Liver (tissue), 9 donors: Measurements from ENCODE around the gene FAHD2A. TPM values are rescaled to one million over a fixed set of nuclear protein-coding genes. Genes with fewer than 3 reads are reported as not detected.

Experiments
- DNase-seq: peaks from one replicate; pipeline ENCODE4 v3.0.0-alpha.2; 2017; ENCODE audit warnings: low spot score
- H3K27ac ChIP-seq, 2 donors: one replicate each; pipeline ENCODE4 v1.7.0; 2013; ENCODE audit warnings: inconsistent platforms in 2 of 2, low read length in 2 of 2, control low read depth in 1 of 2, low read depth in 1 of 2, mild to moderate bottlenecking in 1 of 2
- H3K27me3 ChIP-seq, 4 donors: one replicate each; pipeline versions ENCODE4 v1.6.1 to v1.7.0; 2013; ENCODE audit warnings: low read length in 3 of 4, inconsistent platforms in 1 of 4, mild to moderate bottlenecking in 1 of 4, moderate library complexity in 1 of 4; ENCODE audit not compliant: control insufficient read depth in 4 of 4, insufficient read depth in 4 of 4
- H3K36me3 ChIP-seq, 4 donors: one replicate each; pipeline versions ENCODE4 v1.6.1 to v1.7.0; 2013; ENCODE audit warnings: low read length in 3 of 4, mild to moderate bottlenecking in 3 of 4, low read depth in 1 of 4, moderate library complexity in 1 of 4; ENCODE audit not compliant: control insufficient read depth in 4 of 4, insufficient read depth in 3 of 4
- H3K4me1 ChIP-seq, 4 donors: one replicate each; pipeline versions ENCODE4 v1.6.1 to v1.7.0; 2013; ENCODE audit warnings: low read length in 3 of 4, mild to moderate bottlenecking in 3 of 4, moderate library complexity in 1 of 4; ENCODE audit not compliant: control insufficient read depth in 4 of 4, insufficient read depth in 4 of 4
- H3K4me3 ChIP-seq, 3 donors: one replicate each; pipeline versions ENCODE4 v1.6.1 to v1.7.0; 2013; ENCODE audit warnings: low read length in 3 of 3, control low read depth in 1 of 3, low read depth in 1 of 3, mild to moderate bottlenecking in 1 of 3
- H3K9ac ChIP-seq, 2 donors: one replicate each; pipeline ENCODE4 v1.7.0; 2013; ENCODE audit warnings: low read length in 2 of 2, mild to moderate bottlenecking in 2 of 2, moderate library complexity in 2 of 2, control low read depth in 1 of 2, low read depth in 1 of 2
- H3K9me3 ChIP-seq, 4 donors: one replicate each; pipeline versions ENCODE4 v1.6.1 to v1.7.0; 2013; ENCODE audit warnings: low read length in 3 of 4; ENCODE audit not compliant: control insufficient read depth in 4 of 4
- CTCF ChIP-seq: fragments of 150-350 bp; IDR thresholded peaks from 2 replicates; pipeline ENCODE4 v1.5.1; 2017; ENCODE audit warnings: improper control_type of control experiment, low read depth, low read length; ENCODE audit not compliant: missing input control
- EGR1 ChIP-seq, 2 donors: IDR thresholded peaks; 2 replicates each; pipeline ENCODE4 v1.6.1; 2016 to 2018; ENCODE audit warnings: antibody characterized with exemption in 2 of 2, low read depth in 2 of 2
- FOXA2 ChIP-seq: IDR thresholded peaks from 2 replicates; pipeline ENCODE4 v1.6.1; 2016; ENCODE audit warnings: antibody characterized with exemption
- GABPA ChIP-seq, 2 donors: IDR thresholded peaks in 1 of 2; conservative IDR thresholded peaks in 1 of 2; 2 replicates each; pipeline ENCODE4 v1.6.1; 2016; ENCODE audit warnings: antibody characterized with exemption in 2 of 2, mild to moderate bottlenecking in 1 of 2, moderate library complexity in 1 of 2
- HNF4A ChIP-seq, 2 donors: conservative IDR thresholded peaks; 2 replicates each; pipeline ENCODE4 v1.6.1; 2016; ENCODE audit warnings: antibody characterized with exemption in 2 of 2, mild to moderate bottlenecking in 2 of 2
- HNF4G ChIP-seq: IDR thresholded peaks from 2 replicates; pipeline ENCODE4 v1.6.1; 2016; ENCODE audit warnings: antibody characterized with exemption
- JUND ChIP-seq, 2 donors: IDR thresholded peaks; 2 replicates each; pipeline ENCODE4 v1.6.1; 2016; ENCODE audit warnings: antibody characterized with exemption in 2 of 2
- MAX ChIP-seq: IDR thresholded peaks from 2 replicates; pipeline ENCODE4 v1.6.1; 2016; ENCODE audit warnings: antibody characterized with exemption
- NR2F2 ChIP-seq: IDR thresholded peaks from 2 replicates; pipeline ENCODE4 v1.6.1; 2016; ENCODE audit warnings: antibody characterized with exemption
- RXRA ChIP-seq, 2 donors: IDR thresholded peaks; 2 replicates each; pipeline ENCODE4 v1.6.1; 2017 to 2018; ENCODE audit warnings: antibody characterized with exemption in 2 of 2, mild to moderate bottlenecking in 1 of 2
- SP1 ChIP-seq: IDR thresholded peaks from 2 replicates; pipeline ENCODE4 v1.6.1; 2018; ENCODE audit warnings: antibody characterized with exemption, mild to moderate bottlenecking
- TAF1 ChIP-seq: conservative IDR thresholded peaks from 2 replicates; pipeline ENCODE4 v1.6.1; 2016; ENCODE audit warnings: antibody characterized with exemption, mild to moderate bottlenecking
- WGBS: extraction: QIAGEN DNeasy Blood & Tissue Kit; methylation state at CpG from one replicate; pipeline ENCODE4 v1.1.7; 2013; 5-methylcytosine and 5-hydroxymethylcytosine counted together
- polyA plus RNA-seq, 2 donors: library from polyadenylated mRNA; stranded (reverse) in 1 of 2; unstranded in 1 of 2; fragments of 200-250 nt in 1 of 2; fragments of >200 nt in 1 of 2; fragmentation: Nextera tagmentation in 1 of 2; extraction: Ambion mirVana in 1 of 2; gene quantifications; one replicate each; pipeline versions ENCODE4 v1.2.1 to v1.2.3, GENCODE V29; 2013 to 2015
- total RNA-seq, 2 donors: library from RNA; depleted of rRNA; stranded (reverse); fragments of >200 nt; gene quantifications; one replicate each; pipeline ENCODE4 v1.2.3, GENCODE V29; 2014
- TF ChIP-seq, protein P1 (sequence below): IDR thresholded peaks from 2 replicates; pipeline ENCODE4 v1.6.1; 2016; ENCODE audit warnings: antibody characterized with exemption
- donor health status: healthy.
- donor health status: healthy.
- donor health status: healthy.
- donor health status: healthy.
- donor health status: healthy.

The FAHD2A gene
- total and polyA plus RNA-seq, 4 donors = 20.1 to 105 (median 69.3) TPM

DNA sequence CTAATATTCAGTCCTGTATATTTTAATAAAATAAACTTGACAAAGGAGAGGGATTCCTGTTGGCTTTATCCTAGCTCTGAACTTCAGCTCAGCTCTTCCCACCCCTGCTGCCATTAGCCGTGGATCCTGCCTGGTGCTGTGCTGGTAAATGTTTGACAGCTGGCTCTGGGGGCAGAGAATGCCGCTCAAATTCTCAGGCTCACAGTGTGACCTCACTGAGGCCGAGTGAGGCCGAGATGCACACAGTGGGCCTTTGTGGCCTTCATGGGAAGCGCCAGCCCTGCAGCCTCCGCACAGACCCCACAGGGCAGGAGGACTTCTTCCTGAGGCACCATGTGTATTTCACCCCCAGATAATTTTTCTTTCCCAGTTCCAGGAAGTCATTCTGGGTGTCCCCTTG lies 16.5 kb upstream of the FAHD2A start:
- Histone ChIP-seq H3K9ac (no peak overlapping the region), H3K36me3 (no peaks in the 10 kb centered on the region), H3K27ac (peak overlapping the region in 1 of 2 donors; percentile 5), H3K4me1 (peaks cover 9 to 42% (median 28%) of the 10 kb centered on the region in 4 donors), H3K27me3 (no peaks in the 10 kb centered on the region), H3K9me3 (no peaks in the 10 kb centered on the region), H3K4me3 (no peak overlapping the region)
- DNase-seq = no peak
- TF ChIP-seq NR2F2 = no peak
- TF ChIP-seq, protein P1, sequence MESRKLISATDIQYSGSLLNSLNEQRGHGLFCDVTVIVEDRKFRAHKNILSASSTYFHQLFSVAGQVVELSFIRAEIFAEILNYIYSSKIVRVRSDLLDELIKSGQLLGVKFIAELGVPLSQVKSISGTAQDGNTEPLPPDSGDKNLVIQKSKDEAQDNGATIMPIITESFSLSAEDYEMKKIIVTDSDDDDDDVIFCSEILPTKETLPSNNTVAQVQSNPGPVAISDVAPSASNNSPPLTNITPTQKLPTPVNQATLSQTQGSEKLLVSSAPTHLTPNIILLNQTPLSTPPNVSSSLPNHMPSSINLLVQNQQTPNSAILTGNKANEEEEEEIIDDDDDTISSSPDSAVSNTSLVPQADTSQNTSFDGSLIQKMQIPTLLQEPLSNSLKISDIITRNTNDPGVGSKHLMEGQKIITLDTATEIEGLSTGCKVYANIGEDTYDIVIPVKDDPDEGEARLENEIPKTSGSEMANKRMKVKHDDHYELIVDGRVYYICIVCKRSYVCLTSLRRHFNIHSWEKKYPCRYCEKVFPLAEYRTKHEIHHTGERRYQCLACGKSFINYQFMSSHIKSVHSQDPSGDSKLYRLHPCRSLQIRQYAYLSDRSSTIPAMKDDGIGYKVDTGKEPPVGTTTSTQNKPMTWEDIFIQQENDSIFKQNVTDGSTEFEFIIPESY = no peak
- TF ChIP-seq FOXA2 = no peak
- no peak for TF ChIP-seq JUND (IDR thresholded peaks at IDR 0.05)
- no peak for TF ChIP-seq CTCF
- TF ChIP-seq EGR1 (IDR thresholded peaks at IDR 0.05; ENCODE audit: low read depth in 2 of 2) = no peak
- no peak for TF ChIP-seq GABPA (IDR thresholded peaks at IDR 0.05 in 1 of 2, conservative IDR thresholded peaks at IDR 0.05 in 1 of 2)
- TF ChIP-seq SP1 = no peak
- no peak for TF ChIP-seq RXRA (IDR thresholded peaks at IDR 0.05)
- no peak for TF ChIP-seq MAX
- 74% methylated on average over 6 of the region's 6 CpGs for WGBS

- Histone ChIP-seq H3K4me1 (peaks cover 18 to 55% (median 41%) of the 10 kb centered on the region in 4 donors), H3K9ac (no peak overlapping the region), H3K9me3 (no peaks in the 10 kb centered on the region), H3K36me3 (no peaks in the 10 kb centered on the region), H3K27ac (no peak overlapping the region), H3K27me3 (no peaks in the 10 kb centered on the region), H3K4me3 (no peak overlapping the region)
- 88% methylated on average over 7 of the region's 7 CpGs for WGBS
- DNase-seq = no peak
- TF ChIP-seq HNF4G (no peak), GABPA (IDR thresholded peaks at IDR 0.05 in 1 of 2, conservative IDR thresholded peaks at IDR 0.05 in 1 of 2) (no peak), MAX (no peak), TAF1 (no peak), SP1 (no peak)
Observed at GRCh38 chr2:95387358-95387757, 15.2 kb upstream of the FAHD2A start.

GRCh38 chr2:95388091-95388692 lies 14.3 kb upstream of the FAHD2A start:
- DNase-seq = no peak
- no peaks in the 10 kb centered on the region for H3K9me3 ChIP-seq
- 93% methylated on average over 14 of the region's 14 CpGs for WGBS
- H3K9ac ChIP-seq = no peak overlapping the region
- H3K27me3 ChIP-seq = no peaks in the 10 kb centered on the region
- H3K27ac ChIP-seq = no peak overlapping the region
- H3K4me3 ChIP-seq = no peak overlapping the region
- H3K4me1 ChIP-seq = peaks cover 23 to 63% (median 49%) of the 10 kb centered on the region in 4 donors
- H3K36me3 ChIP-seq = no peaks in the 10 kb centered on the region
- TF ChIP-seq, protein P1 = no peak
- TF ChIP-seq CTCF = no peak
- no peak for TF ChIP-seq HNF4G
- TF ChIP-seq SP1 = no peak
- TF ChIP-seq GABPA (IDR thresholded peaks at IDR 0.05 in 1 of 2, conservative IDR thresholded peaks at IDR 0.05 in 1 of 2) = no peak
- no peak for TF ChIP-seq HNF4A (conservative IDR thresholded peaks at IDR 0.05)
- TF ChIP-seq EGR1 (IDR thresholded peaks at IDR 0.05; ENCODE audit: low read depth in 2 of 2) = no peak
